MM.1S (cell line): ENCODE data around the gene ADAMTS18.

Experiments used
- DNase-seq: peaks from one replicate; pipeline ENCODE4 v3.0.0-alpha.2; 2015
- H2AFZ ChIP-seq: fragments of 300-600 bp; sonication (generic); 2 replicates; pipeline ENCODE4 v1.6.0; 2016; ENCODE audit warnings: antibody characterized with exemption, low read length
- H3F3A ChIP-seq: fragments of 300-600 bp; sonication (generic); 2 replicates; pipeline ENCODE4 v1.6.1; 2016; ENCODE audit warnings: mild to moderate bottlenecking, antibody characterized with exemption, low read length, moderate library complexity, mixed read lengths; ENCODE audit not compliant: insufficient read depth
- H3K27ac ChIP-seq: fragments of 300-600 bp; sonication (generic); 2 replicates; pipeline ENCODE4 v1.5.1; 2016; ENCODE audit warnings: mild to moderate bottlenecking, low read length
- H3K27me3 ChIP-seq: fragments of 300-600 bp; sonication (generic); replicated peaks from 2 replicates; pipeline ENCODE4 v1.6.0; 2016; ENCODE audit warnings: low read length; ENCODE audit not compliant: insufficient read depth
- H3K36me3 ChIP-seq: fragments of 300-600 bp; sonication (generic); replicated peaks from 2 replicates; pipeline ENCODE4 v1.6.1; 2016; ENCODE audit warnings: mild to moderate bottlenecking, low read length, mixed read lengths; ENCODE audit not compliant: insufficient read depth
- H3K4me1 ChIP-seq: fragments of 300-600 bp; sonication (generic); 2 replicates; pipeline ENCODE4 v1.6.1; 2016; ENCODE audit warnings: low read length, mixed read lengths
- H3K4me2 ChIP-seq: fragments of 300-600 bp; sonication (generic); 2 replicates; pipeline ENCODE4 v1.6.0; 2016; ENCODE audit warnings: low read depth, low read length
- H3K4me3 ChIP-seq: fragments of 300-600 bp; sonication (generic); 2 replicates; pipeline ENCODE4 v1.5.1; 2016; ENCODE audit warnings: low read length, mixed read lengths
- H3K79me2 ChIP-seq: fragments of 300-600 bp; sonication (generic); 2 replicates; pipeline ENCODE4 v1.6.1; 2016; ENCODE audit warnings: mixed run types, low read length, mixed read lengths
- H3K9ac ChIP-seq: fragments of 300-600 bp; sonication (generic); 2 replicates; pipeline ENCODE4 v1.6.1; 2016; ENCODE audit warnings: low read length, mixed read lengths
- H3K9me2 ChIP-seq: fragments of 300-600 bp; sonication (generic); replicated peaks from 2 replicates; pipeline ENCODE4 v1.6.1; 2016; ENCODE audit warnings: mild to moderate bottlenecking, low read length, mixed read lengths; ENCODE audit not compliant: insufficient read depth
- H3K9me3 ChIP-seq: fragments of 300-600 bp; sonication (generic); replicated peaks from 2 replicates; pipeline ENCODE4 v1.6.1; 2016; ENCODE audit warnings: mild to moderate bottlenecking, low read length, mixed read lengths; ENCODE audit not compliant: insufficient read depth
- H4K20me1 ChIP-seq: fragments of 300-600 bp; sonication (generic); 2 replicates; pipeline ENCODE4 v1.6.1; 2016; ENCODE audit warnings: mild to moderate bottlenecking, low read length, moderate library complexity, mixed read lengths; ENCODE audit not compliant: insufficient read depth
- EZH2 ChIP-seq: fragments of 300-600 bp; sonication (generic); optimal IDR thresholded peaks from 2 replicates; pipeline ENCODE3; 2017; ENCODE audit warnings: low read depth, mild to moderate bottlenecking, antibody characterized with exemption, low read length, mixed read lengths
- EZH2phosphoT487 ChIP-seq: fragments of 300-600 bp; sonication (generic); IDR thresholded peaks from 2 replicates; pipeline ENCODE4 v1.6.1; 2018; ENCODE audit warnings: antibody characterized with exemption, low read length
- TF ChIP-seq, protein P1 (sequence below): fragments of 300-600 bp; sonication (generic); IDR thresholded peaks from 2 replicates; pipeline ENCODE4 v1.5.1; 2016; ENCODE audit warnings: antibody characterized with exemption, low read length, mixed read lengths

Gene ADAMTS18

DNA sequence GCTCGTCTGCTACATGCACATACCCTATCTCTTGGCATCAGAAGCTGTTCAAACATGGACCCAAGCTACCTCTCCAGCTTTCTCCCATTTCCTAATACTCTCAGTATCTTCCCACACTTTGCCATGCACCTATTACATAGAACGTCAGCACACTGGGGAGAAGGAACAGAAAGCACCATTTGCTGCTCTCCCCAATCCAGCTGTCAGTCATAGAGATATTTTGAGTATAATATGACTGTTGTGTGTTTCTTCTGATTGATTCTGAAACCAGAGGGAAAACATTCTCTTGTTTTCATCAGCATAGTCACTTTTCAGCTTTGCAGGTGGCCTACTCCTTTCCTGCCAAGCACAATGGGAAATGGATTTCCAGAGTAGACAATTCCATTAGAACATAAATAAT is 107.1 kb downstream of the ADAMTS18 start:
- Histone ChIP-seq H3K9ac (no peak overlapping the region), H3K9me3 (no peaks in the 10 kb centered on the region), H3K27ac (no peak overlapping the region), H3K9me2 (no peaks in the 10 kb centered on the region), H3K27me3 (no peaks in the 10 kb centered on the region), H3K4me1 (no peaks in the 10 kb centered on the region), H3K36me3 (no peaks in the 10 kb centered on the region), H3K79me2 (no peaks in the 10 kb centered on the region), H4K20me1 (no peaks in the 10 kb centered on the region), H3F3A (no peaks in the 10 kb centered on the region), H3K4me2 (no peak overlapping the region), H2AFZ (no peak overlapping the region), H3K4me3 (no peak overlapping the region)
- DNase-seq: no peak
- TF ChIP-seq, protein P1, sequence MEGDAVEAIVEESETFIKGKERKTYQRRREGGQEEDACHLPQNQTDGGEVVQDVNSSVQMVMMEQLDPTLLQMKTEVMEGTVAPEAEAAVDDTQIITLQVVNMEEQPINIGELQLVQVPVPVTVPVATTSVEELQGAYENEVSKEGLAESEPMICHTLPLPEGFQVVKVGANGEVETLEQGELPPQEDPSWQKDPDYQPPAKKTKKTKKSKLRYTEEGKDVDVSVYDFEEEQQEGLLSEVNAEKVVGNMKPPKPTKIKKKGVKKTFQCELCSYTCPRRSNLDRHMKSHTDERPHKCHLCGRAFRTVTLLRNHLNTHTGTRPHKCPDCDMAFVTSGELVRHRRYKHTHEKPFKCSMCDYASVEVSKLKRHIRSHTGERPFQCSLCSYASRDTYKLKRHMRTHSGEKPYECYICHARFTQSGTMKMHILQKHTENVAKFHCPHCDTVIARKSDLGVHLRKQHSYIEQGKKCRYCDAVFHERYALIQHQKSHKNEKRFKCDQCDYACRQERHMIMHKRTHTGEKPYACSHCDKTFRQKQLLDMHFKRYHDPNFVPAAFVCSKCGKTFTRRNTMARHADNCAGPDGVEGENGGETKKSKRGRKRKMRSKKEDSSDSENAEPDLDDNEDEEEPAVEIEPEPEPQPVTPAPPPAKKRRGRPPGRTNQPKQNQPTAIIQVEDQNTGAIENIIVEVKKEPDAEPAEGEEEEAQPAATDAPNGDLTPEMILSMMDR: no peak
- TF ChIP-seq EZH2: no peak
- no peak for TF ChIP-seq EZH2phosphoT487

DNA sequence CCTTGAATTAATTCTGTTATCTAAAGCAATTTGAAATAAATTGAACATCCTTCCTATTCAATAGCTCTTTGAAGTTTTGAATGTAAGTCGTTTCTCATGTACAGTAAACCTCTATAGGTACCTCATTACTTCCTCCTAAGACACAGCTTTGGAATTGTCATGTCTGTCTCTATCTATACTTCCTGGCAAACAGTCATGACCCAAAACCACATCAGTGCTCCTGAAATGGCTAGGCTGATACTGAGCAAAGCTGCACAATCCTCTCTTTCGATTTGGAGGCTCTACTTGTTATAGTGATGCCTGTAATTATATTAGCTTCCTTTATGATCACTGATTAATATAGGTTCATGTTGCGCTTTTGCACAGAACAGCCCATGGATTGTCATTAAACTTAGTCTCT is 110.1 kb downstream of the ADAMTS18 start:
- no peak for TF ChIP-seq EZH2
- TF ChIP-seq EZH2phosphoT487: no peak
- TF ChIP-seq, protein P1: no peak
- Histone ChIP-seq H3K27ac (no peak overlapping the region), H3K9me2 (no peaks in the 10 kb centered on the region), H3F3A (no peaks in the 10 kb centered on the region), H3K4me2 (no peak overlapping the region), H3K9ac (no peak overlapping the region), H3K27me3 (no peaks in the 10 kb centered on the region), H3K36me3 (no peaks in the 10 kb centered on the region), H3K4me3 (no peak overlapping the region), H3K79me2 (no peaks in the 10 kb centered on the region), H4K20me1 (no peaks in the 10 kb centered on the region), H3K4me1 (no peaks in the 10 kb centered on the region), H2AFZ (no peak overlapping the region), H3K9me3 (no peaks in the 10 kb centered on the region)
- no peak for DNase-seq

DNA sequence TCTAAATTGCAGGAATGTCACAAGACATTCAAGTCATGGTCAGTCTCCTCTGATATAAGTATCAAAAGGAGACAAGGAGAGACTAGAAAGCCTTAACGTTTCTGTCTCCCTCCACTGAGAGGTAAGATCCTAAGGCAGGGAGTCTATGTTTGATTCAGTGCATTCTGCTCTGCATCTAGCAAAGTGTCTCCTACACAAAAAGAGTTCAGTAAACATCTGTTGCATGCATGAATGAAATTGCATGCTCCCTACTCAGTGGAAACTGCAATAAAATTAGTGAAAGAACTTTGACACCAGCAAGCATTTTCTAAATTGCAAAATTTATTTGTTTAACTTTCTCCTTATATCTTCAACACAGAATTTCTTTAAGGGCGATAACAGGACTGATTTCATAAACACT is 111.1 kb downstream of the ADAMTS18 start:
- Histone ChIP-seq H3K27me3 (no peaks in the 10 kb centered on the region), H3K36me3 (no peaks in the 10 kb centered on the region), H4K20me1 (no peaks in the 10 kb centered on the region), H3K4me2 (no peak overlapping the region), H3K9me2 (no peaks in the 10 kb centered on the region), H3K4me3 (no peak overlapping the region), H3K79me2 (no peaks in the 10 kb centered on the region), H3K9me3 (no peaks in the 10 kb centered on the region), H2AFZ (no peak overlapping the region), H3K4me1 (no peaks in the 10 kb centered on the region), H3K27ac (no peak overlapping the region), H3F3A (no peaks in the 10 kb centered on the region), H3K9ac (no peak overlapping the region)
- no peak for TF ChIP-seq EZH2
- TF ChIP-seq EZH2phosphoT487: no peak
- TF ChIP-seq, protein P1: no peak
- DNase-seq: no peak

DNA sequence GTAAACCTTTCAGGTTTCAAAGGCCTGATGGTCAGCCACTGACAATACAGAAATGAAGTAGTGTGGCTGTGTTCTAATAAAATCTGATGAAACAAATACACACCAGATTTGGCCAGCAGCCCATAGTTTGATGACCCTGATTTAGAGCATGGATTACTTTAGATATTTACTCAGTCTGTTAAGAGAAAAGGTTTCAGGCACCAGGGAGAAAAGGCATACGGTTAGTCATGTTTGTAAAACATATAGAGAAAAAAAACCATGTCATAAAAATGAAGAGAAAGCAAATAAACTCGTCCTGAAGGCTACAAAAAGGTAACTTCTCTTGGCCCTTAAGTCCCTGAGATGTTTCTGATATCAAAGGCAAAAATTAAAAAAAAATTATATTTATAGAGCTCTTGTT is 112.1 kb downstream of the ADAMTS18 start:
- Histone ChIP-seq H3K27me3 (no peaks in the 10 kb centered on the region), H3K9me3 (no peaks in the 10 kb centered on the region), H3K4me3 (no peak overlapping the region), H3K4me2 (no peak overlapping the region), H3K4me1 (no peaks in the 10 kb centered on the region), H3K36me3 (no peaks in the 10 kb centered on the region), H3K9me2 (no peaks in the 10 kb centered on the region), H2AFZ (no peak overlapping the region), H3K27ac (no peak overlapping the region), H3K9ac (no peak overlapping the region), H3K79me2 (no peaks in the 10 kb centered on the region), H3F3A (no peaks in the 10 kb centered on the region), H4K20me1 (no peaks in the 10 kb centered on the region)
- TF ChIP-seq, protein P1: no peak
- TF ChIP-seq EZH2 (no peak), EZH2phosphoT487 (no peak)
- no peak for DNase-seq
